Measurements from ENCODE around the gene OOSP3.

DNA sequence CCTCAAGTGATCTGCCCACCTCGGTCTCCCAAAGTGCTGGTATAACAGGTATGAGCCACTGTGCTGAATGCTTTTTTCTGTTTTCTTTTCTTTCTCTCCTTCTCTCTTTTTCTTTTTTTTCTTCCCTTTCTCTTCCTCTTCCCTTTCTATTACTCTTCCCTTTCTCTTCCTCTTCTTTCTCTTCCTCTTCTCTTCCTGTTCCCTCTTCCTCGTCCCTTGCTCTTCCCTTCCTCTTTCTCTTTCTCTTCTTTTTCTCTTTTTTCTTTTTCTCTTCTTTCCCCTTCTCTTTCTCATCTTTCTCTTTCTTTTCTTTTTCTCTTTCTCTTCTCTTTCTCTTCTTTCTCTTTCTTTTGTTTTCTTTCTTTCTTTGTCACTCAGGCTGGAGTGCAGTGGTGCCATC lies 60.9 kb downstream of the OOSP3 start:
- TF ChIP-seq EP300 (IDR thresholded peaks at IDR 0.05), result no peak
- TF ChIP-seq, protein P1, sequence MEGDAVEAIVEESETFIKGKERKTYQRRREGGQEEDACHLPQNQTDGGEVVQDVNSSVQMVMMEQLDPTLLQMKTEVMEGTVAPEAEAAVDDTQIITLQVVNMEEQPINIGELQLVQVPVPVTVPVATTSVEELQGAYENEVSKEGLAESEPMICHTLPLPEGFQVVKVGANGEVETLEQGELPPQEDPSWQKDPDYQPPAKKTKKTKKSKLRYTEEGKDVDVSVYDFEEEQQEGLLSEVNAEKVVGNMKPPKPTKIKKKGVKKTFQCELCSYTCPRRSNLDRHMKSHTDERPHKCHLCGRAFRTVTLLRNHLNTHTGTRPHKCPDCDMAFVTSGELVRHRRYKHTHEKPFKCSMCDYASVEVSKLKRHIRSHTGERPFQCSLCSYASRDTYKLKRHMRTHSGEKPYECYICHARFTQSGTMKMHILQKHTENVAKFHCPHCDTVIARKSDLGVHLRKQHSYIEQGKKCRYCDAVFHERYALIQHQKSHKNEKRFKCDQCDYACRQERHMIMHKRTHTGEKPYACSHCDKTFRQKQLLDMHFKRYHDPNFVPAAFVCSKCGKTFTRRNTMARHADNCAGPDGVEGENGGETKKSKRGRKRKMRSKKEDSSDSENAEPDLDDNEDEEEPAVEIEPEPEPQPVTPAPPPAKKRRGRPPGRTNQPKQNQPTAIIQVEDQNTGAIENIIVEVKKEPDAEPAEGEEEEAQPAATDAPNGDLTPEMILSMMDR (IDR thresholded peaks at IDR 0.05), result no peak
- no peak for TF ChIP-seq POLR2AphosphoS5 (IDR thresholded peaks at IDR 0.05)
- no peak for TF ChIP-seq POLR2A (IDR thresholded peaks at IDR 0.05)

Measured in upper lobe of left lung (tissue), 4 donors.